Measurements from ENCODE around the gene LRCH1. TPM values are rescaled to one million over a fixed set of nuclear protein-coding genes. Genes with fewer than 3 reads are reported as not detected.

The LRCH1 gene
- polyA plus RNA-seq, 1 experiment: 8.3 TPM

DNA sequence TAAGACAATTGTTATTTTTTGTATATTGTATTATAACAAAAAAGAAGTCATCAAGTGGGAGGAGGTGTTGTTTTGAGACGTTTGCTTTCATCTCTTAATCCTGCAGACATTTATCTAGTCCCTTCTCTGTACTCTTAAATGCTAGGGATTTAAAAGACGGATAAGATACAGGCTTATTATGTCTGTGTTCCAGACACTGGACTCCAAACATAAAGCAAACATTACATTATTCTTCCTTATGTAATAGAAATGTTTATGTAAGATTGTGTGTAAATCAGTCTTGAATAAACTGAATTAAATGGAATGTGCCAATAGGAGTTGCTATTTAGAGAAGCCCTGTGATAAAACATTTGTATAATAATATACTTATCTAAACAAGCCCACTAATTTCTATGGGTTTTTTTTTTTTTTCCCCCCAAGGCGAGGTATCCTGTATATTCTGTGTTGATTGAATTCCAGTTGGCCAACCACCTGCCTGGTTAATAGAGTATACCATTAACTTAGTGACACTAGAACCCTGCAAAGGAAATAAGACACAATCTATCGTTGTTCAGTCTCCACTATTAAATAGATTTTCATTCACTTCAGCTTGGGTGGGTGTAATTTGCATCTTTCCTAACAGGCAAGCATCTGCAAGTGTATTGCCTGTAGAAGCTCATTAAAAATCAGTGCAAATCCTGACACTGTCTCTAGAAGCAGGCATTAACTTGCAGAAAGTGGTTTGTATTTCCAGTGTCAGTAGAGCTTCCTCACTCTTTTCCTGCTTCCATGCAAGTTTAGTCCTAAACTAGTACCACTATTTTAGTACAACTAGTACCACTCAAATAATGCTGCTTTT is 69.0 kb downstream of the LRCH1 start:
- CTCF ChIA-PET: interaction anchor here (2.0 kb wide), 1 partner anchor 18 kb away, joined by 5 read pairs; no protein-coding TSS in a partner anchor

DNA sequence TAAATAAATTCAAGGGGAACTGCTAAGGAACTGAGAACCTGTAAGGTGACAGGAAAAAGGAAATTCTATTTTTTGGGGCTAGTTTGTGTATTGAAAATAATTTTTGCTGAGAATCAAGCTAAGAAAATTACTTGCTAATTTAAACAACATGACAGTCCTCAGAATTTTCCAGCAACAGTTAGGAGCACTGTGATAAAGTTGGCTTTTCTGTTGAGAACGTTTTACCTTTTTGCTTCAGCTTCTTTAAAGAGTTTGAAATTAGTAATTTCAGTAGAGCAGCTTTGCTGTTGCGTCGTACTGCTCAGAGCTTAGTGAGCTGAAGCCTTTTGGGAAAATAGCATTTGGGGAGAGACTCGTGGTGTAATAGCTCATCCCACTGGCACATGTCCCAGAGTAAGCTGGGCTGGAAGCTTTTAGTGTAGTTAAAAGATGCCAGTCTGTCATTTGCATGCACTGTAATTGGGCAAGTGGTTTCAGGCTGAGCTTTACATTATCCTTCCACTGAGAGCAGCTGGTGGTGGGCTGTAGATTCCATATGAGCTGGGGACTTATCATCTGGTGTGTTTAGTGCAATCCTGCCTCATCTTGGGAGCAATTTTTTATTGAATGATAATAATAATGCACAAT is 69.8 kb downstream of the LRCH1 start:
- Histone ChIP-seq H3K27me3 (ENCODE audit: control insufficient read depth, insufficient read depth, low read length) (no peaks in the 10 kb centered on the region), H3K4me3 (ENCODE audit: low read depth, low read length) (no peak overlapping the region), H3K36me3 (ENCODE audit: control insufficient read depth, insufficient read depth, low read length) (no peaks in the 10 kb centered on the region)
- TF ChIP-seq, protein P1, sequence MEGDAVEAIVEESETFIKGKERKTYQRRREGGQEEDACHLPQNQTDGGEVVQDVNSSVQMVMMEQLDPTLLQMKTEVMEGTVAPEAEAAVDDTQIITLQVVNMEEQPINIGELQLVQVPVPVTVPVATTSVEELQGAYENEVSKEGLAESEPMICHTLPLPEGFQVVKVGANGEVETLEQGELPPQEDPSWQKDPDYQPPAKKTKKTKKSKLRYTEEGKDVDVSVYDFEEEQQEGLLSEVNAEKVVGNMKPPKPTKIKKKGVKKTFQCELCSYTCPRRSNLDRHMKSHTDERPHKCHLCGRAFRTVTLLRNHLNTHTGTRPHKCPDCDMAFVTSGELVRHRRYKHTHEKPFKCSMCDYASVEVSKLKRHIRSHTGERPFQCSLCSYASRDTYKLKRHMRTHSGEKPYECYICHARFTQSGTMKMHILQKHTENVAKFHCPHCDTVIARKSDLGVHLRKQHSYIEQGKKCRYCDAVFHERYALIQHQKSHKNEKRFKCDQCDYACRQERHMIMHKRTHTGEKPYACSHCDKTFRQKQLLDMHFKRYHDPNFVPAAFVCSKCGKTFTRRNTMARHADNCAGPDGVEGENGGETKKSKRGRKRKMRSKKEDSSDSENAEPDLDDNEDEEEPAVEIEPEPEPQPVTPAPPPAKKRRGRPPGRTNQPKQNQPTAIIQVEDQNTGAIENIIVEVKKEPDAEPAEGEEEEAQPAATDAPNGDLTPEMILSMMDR (IDR thresholded peaks at IDR 0.05; ENCODE audit: insufficient read depth, low read depth, low read length): no peak
- CTCF ChIA-PET: interaction anchor here (0.6 to 2.0 kb wide), 3 partner anchors 12 to 21 kb away, joined by 3 to 5 read pairs (median 3); no protein-coding TSS in a partner anchor
- POLR2A ChIA-PET: no interaction called here
- peak; percentile 63 for DNase-seq (ENCODE audit: low read depth)

More for the DNA sequence above, 69.0 kb downstream of the LRCH1 start:
- POLR2A ChIA-PET: no interaction called here
- TF ChIP-seq, protein P1 (IDR thresholded peaks at IDR 0.05; ENCODE audit: insufficient read depth, low read depth, low read length): no peak
- Histone ChIP-seq H3K27me3 (ENCODE audit: control insufficient read depth, insufficient read depth, low read length) (no peaks in the 10 kb centered on the region), H3K36me3 (ENCODE audit: control insufficient read depth, insufficient read depth, low read length) (no peaks in the 10 kb centered on the region), H3K4me3 (ENCODE audit: low read depth, low read length) (no peak overlapping the region)
- no peak for DNase-seq (ENCODE audit: low read depth)

DNA sequence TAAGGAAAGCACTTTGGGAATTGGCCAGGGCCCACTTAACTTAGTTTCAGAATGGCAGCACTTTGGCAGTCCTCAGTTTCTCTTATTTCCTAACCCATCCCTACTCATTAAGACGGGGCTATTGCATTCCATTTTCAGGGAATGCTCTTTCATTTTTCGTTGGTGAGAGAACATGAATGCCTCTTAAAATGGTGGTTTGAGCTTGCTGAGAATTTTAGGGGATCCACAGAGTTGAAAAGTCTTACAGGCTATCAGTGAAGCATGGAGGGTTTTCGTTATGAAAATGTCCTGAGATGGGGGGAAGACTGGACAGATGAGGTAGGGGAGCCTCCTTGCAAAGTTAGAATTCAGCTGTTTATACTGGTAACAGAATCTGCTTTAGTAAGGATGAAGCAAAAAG is 71.4 kb downstream of the LRCH1 start:
- Histone ChIP-seq H3K36me3 (ENCODE audit: control insufficient read depth, insufficient read depth, low read length) (no peaks in the 10 kb centered on the region), H3K4me3 (ENCODE audit: low read depth, low read length) (no peak overlapping the region), H3K27me3 (ENCODE audit: control insufficient read depth, insufficient read depth, low read length) (no peaks in the 10 kb centered on the region)
- no peak for DNase-seq (ENCODE audit: low read depth)
- TF ChIP-seq, protein P1 (IDR thresholded peaks at IDR 0.05; ENCODE audit: insufficient read depth, low read depth, low read length): no peak
- ChIA-PET CTCF (interaction anchor here (0.6 to 0.9 kb wide), 3 partner anchors 9 to 1302 kb away, joined by 3 to 4 read pairs (median 3); no protein-coding TSS in a partner anchor), POLR2A (no interaction called here)

DNA sequence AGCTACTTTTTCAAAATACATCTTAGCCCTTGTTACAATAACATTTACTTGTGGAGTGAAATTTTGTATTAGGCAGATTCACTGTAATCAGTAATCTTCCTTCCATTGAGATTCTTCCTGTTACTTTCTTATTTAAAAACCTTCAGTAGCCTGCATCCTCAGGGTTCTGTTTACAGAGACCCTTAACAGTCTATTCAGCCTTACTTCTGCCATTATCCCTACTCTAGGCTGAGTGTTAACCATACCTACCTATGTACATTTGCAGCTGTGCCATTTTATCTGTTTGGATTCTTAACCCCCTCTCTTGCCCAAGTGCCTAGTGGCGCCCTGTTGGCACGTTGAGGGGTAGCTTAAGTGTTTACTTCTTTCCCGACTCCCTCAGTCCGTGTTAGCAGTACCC is 71.9 kb downstream of the LRCH1 start:
- H3K4me3 ChIP-seq (ENCODE audit: low read depth, low read length): no peak overlapping the region
- no peak for DNase-seq (ENCODE audit: low read depth)
- TF ChIP-seq, protein P1 (IDR thresholded peaks at IDR 0.05; ENCODE audit: insufficient read depth, low read depth, low read length): no peak
- CTCF ChIA-PET: interaction anchor here (0.9 kb wide), 2 partner anchors 9 to 96 kb away, joined by 3 read pairs; no protein-coding TSS in a partner anchor
- no peaks in the 10 kb centered on the region for H3K36me3 ChIP-seq (ENCODE audit: control insufficient read depth, insufficient read depth, low read length)
- POLR2A ChIA-PET: no interaction called here
- no peaks in the 10 kb centered on the region for H3K27me3 ChIP-seq (ENCODE audit: control insufficient read depth, insufficient read depth, low read length)

DNA sequence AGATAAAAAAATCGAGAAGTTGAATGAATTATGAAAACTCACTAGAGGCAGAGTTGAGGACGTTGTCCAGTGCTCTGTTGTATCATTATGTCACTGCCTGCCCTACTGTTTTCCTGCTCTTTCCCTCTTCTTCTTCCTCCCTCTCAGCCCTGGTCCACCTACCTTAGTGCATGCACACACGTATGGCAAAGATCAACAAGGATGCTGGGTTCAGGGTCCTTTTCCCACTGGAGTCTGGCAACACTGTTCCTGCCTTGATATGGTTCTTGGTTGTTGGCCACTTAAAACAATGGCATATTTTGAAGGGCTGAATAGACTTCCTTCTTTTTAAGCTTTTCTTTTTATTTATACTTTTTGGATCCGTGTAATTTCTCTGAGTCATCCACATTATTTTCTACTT is 74.5 kb downstream of the LRCH1 start:
- Histone ChIP-seq H3K36me3 (ENCODE audit: control insufficient read depth, insufficient read depth, low read length) (no peaks in the 10 kb centered on the region), H3K4me3 (ENCODE audit: low read depth, low read length) (no peak overlapping the region), H3K27me3 (ENCODE audit: control insufficient read depth, insufficient read depth, low read length) (no peaks in the 10 kb centered on the region)
- CTCF ChIA-PET: interaction anchor here (0.5 kb wide), 1 partner anchor 137 kb away, joined by 5 read pairs; no protein-coding TSS in a partner anchor
- TF ChIP-seq, protein P1 (IDR thresholded peaks at IDR 0.05; ENCODE audit: insufficient read depth, low read depth, low read length): no peak
- no peak for DNase-seq (ENCODE audit: low read depth)
- POLR2A ChIA-PET: no interaction called here

All from BJ (cell line).